PC-9 (cell line): ENCODE data around the gene TANC1.

Experiments
- CTCF ChIP-seq: fragments of 200-600 bp; sonication (generic); conservative IDR thresholded peaks from 2 replicates; pipeline ENCODE4 v1.6.1; 2017; ENCODE audit warnings: mixed run types, antibody characterized with exemption, mild to moderate bottlenecking, moderate library complexity
- EZH2 ChIP-seq: fragments of 200-600 bp; sonication (generic); IDR thresholded peaks from 2 replicates; pipeline ENCODE4 v1.8.0; 2017; ENCODE audit warnings: antibody characterized with exemption, low read depth

- no peak for TF ChIP-seq CTCF
- TF ChIP-seq EZH2: no peak
Observed at GRCh38 chr2:159208438-159208837, 240.0 kb downstream of the TANC1 start.
